GM12878 (cell line): ENCODE results near the gene ZNF333. TPM values are rescaled to one million over a fixed set of nuclear protein-coding genes. Genes with fewer than 3 reads are reported as not detected.

ENCODE experiments used
- ASH2L ChIP-seq: fragments of 300-600, 200-600 bp; sonication (generic); IDR thresholded peaks from 2 replicates; pipeline ENCODE4 v1.6.1; 2017; ENCODE audit warnings: low read depth, mild to moderate bottlenecking, borderline replicate concordance
- BACH1 ChIP-seq: fragments of 450-650 bp; IDR thresholded peaks from 2 replicates; pipeline ENCODE4 v1.6.1; 2017; ENCODE audit warnings: mild to moderate bottlenecking, borderline replicate concordance
- BMI1 ChIP-seq: fragments of 450-650 bp; IDR thresholded peaks from 2 replicates; pipeline ENCODE4 v1.6.1; 2016; ENCODE audit warnings: mild to moderate bottlenecking, moderate library complexity, borderline replicate concordance
- CBX5 ChIP-seq: sonication (generic); IDR thresholded peaks from 2 replicates; pipeline ENCODE4 v1.6.1; 2016; ENCODE audit warnings: low read depth, moderate library complexity, mild to moderate bottlenecking, inconsistent platforms
- CREM ChIP-seq: IDR thresholded peaks from 2 replicates; pipeline ENCODE4 v1.6.1; 2014; ENCODE audit warnings: antibody characterized with exemption, low read depth
- GATAD2B ChIP-seq: fragments of 450-650 bp; conservative IDR thresholded peaks from 2 replicates; pipeline ENCODE4 v1.6.1; 2017; ENCODE audit warnings: low read depth, mild to moderate bottlenecking, moderate library complexity
- HCFC1 ChIP-seq: fragments of 150-350 bp; IDR thresholded peaks from 2 replicates; pipeline ENCODE4 v1.6.1; 2014; ENCODE audit warnings: low read length
- JUND ChIP-seq: IDR thresholded peaks from 2 replicates; pipeline ENCODE4 v1.6.1; 2012; ENCODE audit warnings: low read depth, mild to moderate bottlenecking, low read length, improper control_type of control experiment, moderate library complexity
- KLF5 ChIP-seq: fragments of 450-650 bp; IDR thresholded peaks from 2 replicates; pipeline ENCODE4 v1.6.1; 2014; ENCODE audit warnings: mild to moderate bottlenecking; ENCODE audit not compliant: partially characterized antibody
- MTA3 ChIP-seq: IDR thresholded peaks from 2 replicates; pipeline ENCODE4 v1.6.1; 2012; ENCODE audit warnings: low read length, inconsistent platforms, borderline replicate concordance
- PAX5 ChIP-seq: IDR thresholded peaks from 2 replicates; pipeline ENCODE4 v1.6.1; 2011; ENCODE audit warnings: low read depth, low read length, borderline replicate concordance
- PML ChIP-seq: IDR thresholded peaks from 2 replicates; pipeline ENCODE4 v1.6.1; 2012; ENCODE audit warnings: low read length, inconsistent platforms
- RB1 ChIP-seq: fragments of 450-650 bp; formaldehyde crosslinking; IDR thresholded peaks from 2 replicates; pipeline ENCODE4 v1.6.1; 2017; ENCODE audit warnings: mild to moderate bottlenecking, borderline replicate concordance
- REST ChIP-seq: IDR thresholded peaks from 2 replicates; pipeline ENCODE4 v1.6.1; 2012; ENCODE audit warnings: mild to moderate bottlenecking, low read depth, low read length
- SMARCA5 ChIP-seq: fragments of 450-650 bp; IDR thresholded peaks from 2 replicates; pipeline ENCODE4 v1.6.1; 2017; ENCODE audit warnings: mild to moderate bottlenecking
- SMC3 ChIP-seq: IDR thresholded peaks from 2 replicates; pipeline ENCODE4 v1.6.1; 2011; ENCODE audit warnings: low read length, improper control_type of control experiment, borderline replicate concordance
- STAT1 ChIP-seq: fragments of 450-650 bp; conservative IDR thresholded peaks from 2 replicates; pipeline ENCODE4 v1.6.1; 2014; ENCODE audit warnings: antibody characterized with exemption, mild to moderate bottlenecking
- STAT3 ChIP-seq: IDR thresholded peaks from 2 replicates; pipeline ENCODE4 v1.6.1; 2011; ENCODE audit warnings: low read depth, low read length, improper control_type of control experiment
- SUPT20H ChIP-seq: IDR thresholded peaks from 2 replicates; pipeline ENCODE4 v1.6.1; 2011; ENCODE audit warnings: low read depth, mild to moderate bottlenecking, low read length, moderate library complexity, borderline replicate concordance; ENCODE audit not compliant: control insufficient read depth
- TBL1XR1 ChIP-seq: IDR thresholded peaks from 2 replicates; pipeline ENCODE4 v1.6.1; 2012; ENCODE audit warnings: low read depth, low read length, improper control_type of control experiment
- TCF7 ChIP-seq: IDR thresholded peaks from 2 replicates; pipeline ENCODE4 v1.6.1; 2014; ENCODE audit warnings: antibody characterized with exemption, borderline replicate concordance
- USF2 ChIP-seq: IDR thresholded peaks from 2 replicates; pipeline ENCODE4 v1.6.1; 2011; ENCODE audit warnings: low read depth, low read length, improper control_type of control experiment, borderline replicate concordance
- YBX1 ChIP-seq: fragments of 450-650 bp; IDR thresholded peaks from 2 replicates; pipeline ENCODE4 v1.6.1; 2016; ENCODE audit warnings: antibody characterized with exemption
- ZBTB33 ChIP-seq: fragments of 450-650 bp; IDR thresholded peaks from 2 replicates; pipeline ENCODE4 v1.6.1; 2017; ENCODE audit warnings: mild to moderate bottlenecking
- ZNF24 ChIP-seq: fragments of 450-650 bp; IDR thresholded peaks from 2 replicates; pipeline ENCODE4 v1.6.1; 2017; ENCODE audit warnings: antibody characterized with exemption, mild to moderate bottlenecking
- ZNF384 ChIP-seq: IDR thresholded peaks from 2 replicates; pipeline ENCODE4 v1.6.1; 2012; ENCODE audit warnings: low read depth, mild to moderate bottlenecking, low read length, improper control_type of control experiment, borderline replicate concordance
- ZZZ3 ChIP-seq: IDR thresholded peaks from 2 replicates; pipeline ENCODE4 v1.6.1; 2011; ENCODE audit warnings: low read depth; ENCODE audit not compliant: control insufficient read depth, insufficient read length
- polyA plus RNA-seq, 11 experiments: library from polyadenylated mRNA; depleted of rRNA in 4 of 11; unstranded in 6 of 11; stranded (reverse) in 5 of 11; fragments of >200 nt; fragmentation: Nextera tagmentation in 4 of 11; fragmentation: Illumina TruSeq in 1 of 11; extraction: Ambion mirVana in 4 of 11; extraction: Trizol in 1 of 11; gene quantifications; 1 replicate in 1 of 11; 2 replicates in 10 of 11; pipeline versions ENCODE4 v1.2.1 to v1.2.3, GENCODE V29; 2011 to 2016; ENCODE audit warnings: inconsistent platforms in 2 of 11, missing spikeins in 2 of 11, low read depth in 1 of 11
- total RNA-seq, 4 experiments: library from RNA; depleted of rRNA in 3 of 4; stranded (reverse); fragments of >200 nt in 3 of 4; fragmentation: Illumina TruSeq in 1 of 4; extraction: Trizol in 1 of 4; gene quantifications; 2 replicates each; pipeline versions ENCODE4 v1.2.1 to v1.2.3, GENCODE V29; 2013 to 2021

The ZNF333 gene
- total and polyA plus RNA-seq, 10 of the 15 experiments (the other 5 are each of a cell fraction or from before 2014, with no cell fraction given), result 2.3 to 14.1 (median 5.7) TPM

GRCh38 chr19:14689598-14690503 lies at the start of gene ZNF333 (continued):
- TF ChIP-seq USF2 (no peak), SMC3 (no peak), BMI1 (no peak), ASH2L (no peak), RB1 (peak; percentile 46; the same call in 1 of the 2 replicates), TCF7 (no peak), PML (peak; percentile 79; the same call in 1 of the 2 replicates), GATAD2B (peak; percentile 65), KLF5 (no peak), CBX5 (no peak), SMARCA5 (no peak), STAT3 (no peak), JUND (no peak), ZNF24 (0 out of 2 replicates have a peak, but pooled peaks have one; percentile 14), PAX5 (no peak), HCFC1 (peak; percentile 66), TBL1XR1 (no peak), BACH1 (peak; percentile 80), ZZZ3 (no peak), SUPT20H (no peak), YBX1 (no peak), MTA3 (no peak), CREM (peak; percentile 37; the same call in 1 of the 2 replicates), REST (no peak), ZNF384 (no peak), STAT1 (no peak), ZBTB33 (no peak)
